Kidney epithelial cell (primary cell): Measurements from ENCODE around the gene ARHGEF12. TPM values are rescaled to one million over a fixed set of nuclear protein-coding genes. Genes with fewer than 3 reads are reported as not detected.

ENCODE experiments used
- DNase-seq: peaks from one replicate; pipeline ENCODE4 v3.0.0-alpha.2; 2010; ENCODE audit warnings: low read depth
- H3K27me3 ChIP-seq: 2 replicates; pipeline ENCODE4 v1.6.0; 2011; ENCODE audit warnings: low read length; ENCODE audit not compliant: control insufficient read depth, insufficient read depth
- H3K36me3 ChIP-seq: 2 replicates; pipeline ENCODE4 v1.5.1; 2011; ENCODE audit warnings: low read length; ENCODE audit not compliant: control insufficient read depth, insufficient read depth
- H3K4me3 ChIP-seq: 2 replicates; pipeline ENCODE4 v1.5.1; 2011; ENCODE audit warnings: low read depth, mild to moderate bottlenecking, control low read depth, low read length
- total RNA-seq: library from RNA; depleted of rRNA; stranded (reverse); fragments of >200 nt; gene quantifications from 2 replicates; pipeline ENCODE4 v1.2.3, GENCODE V29; 2015
- TF ChIP-seq, protein P1 (sequence below): IDR thresholded peaks from 2 replicates; pipeline ENCODE4 v1.5.1; 2011; ENCODE audit warnings: mild to moderate bottlenecking, moderate library complexity, low read length, control low read depth, inconsistent platforms; ENCODE audit not compliant: insufficient read depth, poor library complexity, severe bottlenecking

Gene ARHGEF12
- total RNA-seq, 1 donor from 2014 or later: 54.7 TPM

DNA sequence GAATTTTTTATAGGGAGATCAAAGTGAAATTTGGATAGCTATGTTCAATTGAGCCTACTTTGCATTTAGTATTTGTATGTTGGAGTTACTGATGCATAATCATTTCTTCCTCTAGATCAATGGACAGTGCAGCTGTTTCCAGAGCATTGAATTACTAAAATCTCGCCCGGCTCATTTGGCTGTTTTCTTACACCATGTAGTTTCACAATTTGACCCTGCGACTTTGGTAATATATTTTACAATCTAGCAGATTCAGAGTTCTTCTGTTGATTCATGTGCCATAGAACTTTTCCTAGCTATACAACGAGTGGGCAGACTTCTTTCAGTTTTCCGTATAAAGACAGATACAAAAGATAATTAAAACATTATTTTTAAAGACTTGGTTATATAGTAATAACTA is 105.4 kb downstream of the ARHGEF12 start:
- no peaks in the 10 kb centered on the region for H3K27me3 ChIP-seq
- H3K4me3 ChIP-seq: no peak overlapping the region
- TF ChIP-seq, protein P1, sequence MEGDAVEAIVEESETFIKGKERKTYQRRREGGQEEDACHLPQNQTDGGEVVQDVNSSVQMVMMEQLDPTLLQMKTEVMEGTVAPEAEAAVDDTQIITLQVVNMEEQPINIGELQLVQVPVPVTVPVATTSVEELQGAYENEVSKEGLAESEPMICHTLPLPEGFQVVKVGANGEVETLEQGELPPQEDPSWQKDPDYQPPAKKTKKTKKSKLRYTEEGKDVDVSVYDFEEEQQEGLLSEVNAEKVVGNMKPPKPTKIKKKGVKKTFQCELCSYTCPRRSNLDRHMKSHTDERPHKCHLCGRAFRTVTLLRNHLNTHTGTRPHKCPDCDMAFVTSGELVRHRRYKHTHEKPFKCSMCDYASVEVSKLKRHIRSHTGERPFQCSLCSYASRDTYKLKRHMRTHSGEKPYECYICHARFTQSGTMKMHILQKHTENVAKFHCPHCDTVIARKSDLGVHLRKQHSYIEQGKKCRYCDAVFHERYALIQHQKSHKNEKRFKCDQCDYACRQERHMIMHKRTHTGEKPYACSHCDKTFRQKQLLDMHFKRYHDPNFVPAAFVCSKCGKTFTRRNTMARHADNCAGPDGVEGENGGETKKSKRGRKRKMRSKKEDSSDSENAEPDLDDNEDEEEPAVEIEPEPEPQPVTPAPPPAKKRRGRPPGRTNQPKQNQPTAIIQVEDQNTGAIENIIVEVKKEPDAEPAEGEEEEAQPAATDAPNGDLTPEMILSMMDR: no peak
- H3K36me3 ChIP-seq: peaks cover 1% of the 10 kb centered on the region
- DNase-seq: no peak

DNA sequence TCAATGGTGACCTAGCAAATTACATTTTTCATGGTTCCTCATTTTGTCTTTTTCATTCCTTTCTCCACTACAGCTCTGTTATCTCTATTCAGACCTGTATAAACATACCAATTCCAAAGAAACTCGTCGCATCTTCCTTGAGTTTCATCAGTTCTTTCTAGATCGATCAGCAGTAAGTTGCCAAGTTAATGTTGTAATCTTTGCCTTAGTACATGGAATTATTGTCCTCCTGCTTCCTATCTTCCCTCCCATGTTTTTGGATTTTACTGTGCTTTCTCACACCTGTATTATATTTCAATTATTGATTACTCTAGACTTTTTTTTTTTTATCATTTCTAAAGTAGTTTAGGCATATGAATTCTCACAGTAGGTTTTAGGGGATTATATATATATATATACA is 105.8 kb downstream of the ARHGEF12 start:
- peaks cover 1% of the 10 kb centered on the region for H3K36me3 ChIP-seq
- H3K27me3 ChIP-seq: no peaks in the 10 kb centered on the region
- TF ChIP-seq, protein P1: no peak
- H3K4me3 ChIP-seq: no peak overlapping the region
- no peak for DNase-seq

DNA sequence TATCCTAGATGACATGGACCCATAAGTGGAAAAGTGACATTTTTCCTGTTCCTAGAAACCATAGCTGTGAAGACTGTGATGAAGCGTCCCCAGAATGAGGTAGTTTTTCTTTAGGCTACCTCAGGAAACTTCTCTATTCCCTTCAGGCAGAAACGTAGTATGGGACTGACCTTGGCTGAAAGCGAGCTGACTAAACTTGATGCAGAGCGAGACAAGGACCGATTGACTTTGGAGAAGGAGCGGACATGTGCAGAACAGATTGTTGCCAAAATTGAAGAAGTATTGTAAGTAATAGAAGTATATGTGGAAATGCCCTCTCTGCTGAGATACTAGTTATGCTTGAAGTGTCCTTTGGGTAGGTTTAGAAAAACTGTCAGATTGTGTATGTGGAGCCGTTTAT is 110.6 kb downstream of the ARHGEF12 start:
- Histone ChIP-seq H3K4me3 (no peak overlapping the region), H3K27me3 (no peaks in the 10 kb centered on the region), H3K36me3 (peaks cover 1% of the 10 kb centered on the region)
- TF ChIP-seq, protein P1: no peak
- no peak for DNase-seq

DNA sequence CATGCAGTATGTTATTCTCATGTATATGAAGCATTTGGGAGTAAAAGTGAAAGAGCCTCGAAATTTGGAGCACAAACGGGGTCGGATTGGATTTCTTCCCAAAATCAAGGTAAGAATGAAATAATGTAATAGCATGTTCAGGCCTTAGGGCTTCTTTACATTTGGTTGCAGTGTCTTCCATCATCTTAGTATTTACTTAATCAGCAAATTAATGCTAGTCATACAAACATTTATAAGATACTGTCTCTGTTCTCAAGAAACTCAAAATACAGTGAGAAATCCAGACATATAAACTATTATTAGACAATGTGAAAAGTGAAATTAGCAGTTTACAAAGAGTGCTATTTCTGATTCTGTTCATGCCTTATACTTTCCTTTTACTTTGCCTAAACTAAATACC is 112.0 kb downstream of the ARHGEF12 start:
- peaks cover 1% of the 10 kb centered on the region for H3K36me3 ChIP-seq
- H3K27me3 ChIP-seq: no peaks in the 10 kb centered on the region
- no peak for DNase-seq
- TF ChIP-seq, protein P1: no peak
- no peak overlapping the region for H3K4me3 ChIP-seq

DNA sequence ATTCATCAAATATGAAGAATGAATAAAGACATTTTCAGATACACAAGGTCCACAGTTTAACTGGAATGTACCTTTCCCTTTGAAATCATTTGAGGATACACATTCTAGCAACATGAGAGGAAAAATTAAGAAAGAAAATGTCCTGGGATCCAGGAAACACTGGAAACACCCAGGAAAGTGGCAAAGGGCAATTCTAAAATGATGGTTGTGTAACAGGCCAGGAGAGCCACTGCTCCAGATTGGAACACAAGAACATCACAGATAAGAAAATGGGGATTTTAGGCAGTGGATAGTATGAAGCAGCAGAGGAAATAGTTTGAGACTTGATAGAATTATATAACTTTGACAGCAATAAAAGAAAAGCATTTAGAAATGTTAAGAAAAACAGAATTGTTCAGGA is 119.3 kb downstream of the ARHGEF12 start:
- TF ChIP-seq, protein P1: no peak
- Histone ChIP-seq H3K4me3 (no peak overlapping the region), H3K27me3 (no peaks in the 10 kb centered on the region), H3K36me3 (no peaks in the 10 kb centered on the region)
- no peak for DNase-seq

DNA sequence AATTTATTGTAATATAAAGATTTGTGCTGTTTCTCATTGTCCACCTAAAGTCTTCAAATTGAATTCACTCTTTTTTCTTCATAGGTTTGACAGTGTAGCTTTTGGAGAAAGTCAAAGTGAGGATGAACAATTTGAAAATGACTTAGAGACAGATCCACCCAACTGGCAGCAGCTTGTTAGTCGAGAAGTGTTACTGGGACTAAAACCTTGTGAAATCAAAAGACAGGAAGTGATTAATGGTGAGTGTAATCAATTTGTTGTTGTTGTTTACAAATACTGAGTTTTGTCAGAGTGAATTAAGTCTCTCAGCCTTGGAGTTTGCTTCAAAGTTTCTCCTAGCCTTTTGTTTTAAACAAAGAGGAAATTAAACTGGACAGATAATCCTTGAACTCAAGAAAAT is 121.8 kb downstream of the ARHGEF12 start:
- DNase-seq: no peak
- no peaks in the 10 kb centered on the region for H3K36me3 ChIP-seq
- TF ChIP-seq, protein P1: no peak

More for the DNA sequence above, 121.8 kb downstream of the ARHGEF12 start:
- H3K27me3 ChIP-seq: no peaks in the 10 kb centered on the region
- H3K4me3 ChIP-seq: no peak overlapping the region
